GM12878 (cell line): Measurements from ENCODE around the gene CACNA2D1.

Experiments
- E2F4 ChIP-seq: IDR thresholded peaks from 2 replicates; pipeline ENCODE4 v1.6.1; 2012; ENCODE audit warnings: low read depth, low read length, improper control_type of control experiment
- JUNB ChIP-seq: IDR thresholded peaks from 2 replicates; pipeline ENCODE4 v1.6.1; 2016; ENCODE audit warnings: antibody characterized with exemption, mild to moderate bottlenecking
- KDM1A ChIP-seq: fragments of 200-600 bp; sonication (generic); IDR thresholded peaks from 2 replicates; pipeline ENCODE4 v1.6.1; 2016; ENCODE audit warnings: borderline replicate concordance
- MTA2 ChIP-seq: fragments of 450-650 bp; IDR thresholded peaks from 2 replicates; pipeline ENCODE4 v1.6.1; 2016; ENCODE audit warnings: low read depth, mild to moderate bottlenecking, moderate library complexity
- MYC ChIP-seq: IDR thresholded peaks from 2 replicates; pipeline ENCODE4 v1.6.1; 2011; ENCODE audit warnings: mild to moderate bottlenecking, low read length, moderate library complexity, inconsistent platforms; ENCODE audit not compliant: insufficient read depth, insufficient replicate concordance, insufficient read length, severe bottlenecking
- POLR2A ChIP-seq: IDR thresholded peaks from 2 replicates; pipeline ENCODE4 v1.6.1; 2011; ENCODE audit warnings: low read depth, mild to moderate bottlenecking, low read length
- POLR2AphosphoS5 ChIP-seq: IDR thresholded peaks from 2 replicates; pipeline ENCODE4 v1.6.1; 2011; ENCODE audit warnings: mild to moderate bottlenecking, low read length, inconsistent platforms
- PRDM15 ChIP-seq: fragments of 450-650 bp; formaldehyde crosslinking; IDR thresholded peaks from 2 replicates; pipeline ENCODE4 v1.4.0; 2020; ENCODE audit warnings: mild to moderate bottlenecking, moderate library complexity
- REST ChIP-seq: IDR thresholded peaks from 2 replicates; pipeline ENCODE4 v1.6.1; 2012; ENCODE audit warnings: mild to moderate bottlenecking, low read depth, low read length
- SP1 ChIP-seq: IDR thresholded peaks from one replicate; pipeline ENCODE4 v1.6.1; 2011; ENCODE audit warnings: low read depth, low read length
- SREBF1 ChIP-seq: IDR thresholded peaks from 2 replicates; pipeline ENCODE4 v1.6.1; 2012; ENCODE audit warnings: mild to moderate bottlenecking, low read length
- TF ChIP-seq, protein P1 (sequence below), 3 experiments: IDR thresholded peaks in 2 of 3; conservative IDR thresholded peaks in 1 of 3; 2 replicates each; pipeline ENCODE4 v1.5.1; 2011; ENCODE audit warnings: low read depth in 3 of 3, low read length in 3 of 3, mild to moderate bottlenecking in 3 of 3, control low read depth in 2 of 3, moderate library complexity in 2 of 3, inconsistent platforms in 1 of 3, mixed read lengths in 1 of 3; ENCODE audit not compliant: control insufficient read depth in 2 of 3, insufficient read depth in 1 of 3; ENCODE audit errors: extremely low read depth in 1 of 3

DNA sequence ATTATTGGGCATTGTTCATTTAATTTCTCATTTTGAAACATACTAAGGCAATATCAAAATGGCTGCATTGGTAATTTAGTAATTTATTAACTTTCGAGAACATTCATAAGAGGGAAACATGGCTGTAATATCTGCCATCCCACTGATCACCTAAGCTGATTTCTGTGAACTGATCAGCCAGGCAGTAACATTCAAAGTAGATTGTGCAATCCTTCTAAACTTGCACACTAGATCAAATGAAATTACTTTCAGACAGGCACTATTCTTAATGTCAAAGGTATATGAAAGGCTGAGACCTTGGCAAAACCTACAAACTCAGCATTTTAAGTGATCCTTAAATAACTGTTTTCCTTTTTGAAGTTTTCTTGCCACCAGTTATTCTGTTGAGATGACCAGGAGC lies 290.7 kb downstream of the CACNA2D1 start:
- TF ChIP-seq KDM1A (no peak), POLR2A (no peak), MYC (no peak), E2F4 (no peak), JUNB (no peak), SREBF1 (no peak), POLR2AphosphoS5 (no peak), REST (no peak), MTA2 (no peak), PRDM15 (CRISPR knock-in tag) (no peak), SP1 (no peak)
- TF ChIP-seq, protein P1, sequence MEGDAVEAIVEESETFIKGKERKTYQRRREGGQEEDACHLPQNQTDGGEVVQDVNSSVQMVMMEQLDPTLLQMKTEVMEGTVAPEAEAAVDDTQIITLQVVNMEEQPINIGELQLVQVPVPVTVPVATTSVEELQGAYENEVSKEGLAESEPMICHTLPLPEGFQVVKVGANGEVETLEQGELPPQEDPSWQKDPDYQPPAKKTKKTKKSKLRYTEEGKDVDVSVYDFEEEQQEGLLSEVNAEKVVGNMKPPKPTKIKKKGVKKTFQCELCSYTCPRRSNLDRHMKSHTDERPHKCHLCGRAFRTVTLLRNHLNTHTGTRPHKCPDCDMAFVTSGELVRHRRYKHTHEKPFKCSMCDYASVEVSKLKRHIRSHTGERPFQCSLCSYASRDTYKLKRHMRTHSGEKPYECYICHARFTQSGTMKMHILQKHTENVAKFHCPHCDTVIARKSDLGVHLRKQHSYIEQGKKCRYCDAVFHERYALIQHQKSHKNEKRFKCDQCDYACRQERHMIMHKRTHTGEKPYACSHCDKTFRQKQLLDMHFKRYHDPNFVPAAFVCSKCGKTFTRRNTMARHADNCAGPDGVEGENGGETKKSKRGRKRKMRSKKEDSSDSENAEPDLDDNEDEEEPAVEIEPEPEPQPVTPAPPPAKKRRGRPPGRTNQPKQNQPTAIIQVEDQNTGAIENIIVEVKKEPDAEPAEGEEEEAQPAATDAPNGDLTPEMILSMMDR (IDR thresholded peaks at IDR 0.05 in 2 of 3, conservative IDR thresholded peaks at IDR 0.05 in 1 of 3; ENCODE audit: control insufficient read depth in 2 of 3, extremely low read depth in 1 of 3, insufficient read depth in 1 of 3, low read depth in 3 of 3, low read length in 3 of 3): no peak
